OCI-LY1 (cell line): ENCODE results near the gene PSMD6.

Source experiments
- H2AFZ ChIP-seq: fragments of 200-600 bp; sonication (generic), shearing (Covaris generic); 2 replicates; pipeline ENCODE4 v1.6.0; 2014; ENCODE audit warnings: antibody characterized with exemption, mild to moderate bottlenecking, low read length
- H3F3A ChIP-seq: fragments of 200-600 bp; sonication (generic), shearing (Covaris generic); 2 replicates; pipeline ENCODE4 v1.6.0; 2014; ENCODE audit warnings: mild to moderate bottlenecking, antibody characterized with exemption, low read length, moderate library complexity; ENCODE audit not compliant: insufficient read depth
- H3K27ac ChIP-seq: fragments of 200-600 bp; sonication (generic); 2 replicates; pipeline ENCODE4 v1.5.1; 2014; ENCODE audit warnings: low read length, mixed run types, mild to moderate bottlenecking, low read depth; ENCODE audit not compliant: poor library complexity, severe bottlenecking
- H3K27me3 ChIP-seq: fragments of 200-600 bp; sonication (generic); 2 replicates; pipeline ENCODE4 v1.6.0; 2014; ENCODE audit warnings: antibody characterized with exemption, mild to moderate bottlenecking, low read length, moderate library complexity; ENCODE audit not compliant: insufficient read depth
- H3K36me3 ChIP-seq: fragments of 200-600 bp; sonication (generic); 2 replicates; pipeline ENCODE4 v1.6.1; 2014; ENCODE audit warnings: mild to moderate bottlenecking, antibody characterized with exemption, low read length, moderate library complexity, mixed read lengths; ENCODE audit not compliant: insufficient read depth
- H3K4me1 ChIP-seq: fragments of 200-600 bp; sonication (generic); 2 replicates; pipeline ENCODE4 v1.5.1; 2014; ENCODE audit warnings: mild to moderate bottlenecking, low read length, moderate library complexity; ENCODE audit not compliant: insufficient read depth, severe bottlenecking
- H3K4me2 ChIP-seq: fragments of 200-600 bp; sonication (generic), shearing (Covaris generic); 2 replicates; pipeline ENCODE4 v1.6.1; 2014; ENCODE audit warnings: low read length
- H3K4me3 ChIP-seq: fragments of 200-600 bp; sonication (generic); 2 replicates; pipeline ENCODE4 v1.5.1; 2014; ENCODE audit warnings: low read length, low read depth, mild to moderate bottlenecking, mixed read lengths; ENCODE audit not compliant: poor library complexity, severe bottlenecking
- H3K79me2 ChIP-seq: fragments of 200-600 bp; shearing (Covaris generic); 2 replicates; pipeline ENCODE4 v1.6.1; 2016; ENCODE audit warnings: mixed run types, low read length, mixed read lengths; ENCODE audit not compliant: insufficient read depth
- H3K9ac ChIP-seq: fragments of 200-600 bp; sonication (generic), shearing (Covaris generic); 2 replicates; pipeline ENCODE4 v1.6.1; 2014; ENCODE audit warnings: mild to moderate bottlenecking, low read length, mixed read lengths
- H3K9me2 ChIP-seq: fragments of 200-600 bp; sonication (generic), shearing (Covaris generic); 2 replicates; pipeline ENCODE4 v1.6.1; 2014; ENCODE audit warnings: low read depth, mild to moderate bottlenecking, low read length, mixed read lengths
- H3K9me3 ChIP-seq: fragments of 200-600 bp; shearing (Covaris generic); 2 replicates; pipeline ENCODE4 v1.6.1; 2014; ENCODE audit warnings: low read length, mixed read lengths
- H4K20me1 ChIP-seq: fragments of 200-600 bp; sonication (generic), shearing (Covaris generic); 2 replicates; pipeline ENCODE4 v1.6.0; 2016; ENCODE audit warnings: mild to moderate bottlenecking, low read length; ENCODE audit not compliant: insufficient read depth
- CTCF ChIP-seq: fragments of 200-600 bp; sonication (generic), shearing (Covaris generic); IDR thresholded peaks from 2 replicates; pipeline ENCODE4 v1.5.1; 2017; ENCODE audit warnings: mild to moderate bottlenecking, antibody characterized with exemption, low read length, moderate library complexity, mixed read lengths
- EZH2 ChIP-seq: fragments of 200-600 bp; sonication (generic), shearing (Covaris generic); IDR thresholded peaks from 2 replicates; pipeline ENCODE4 v1.8.0; 2017; ENCODE audit warnings: borderline replicate concordance, mixed run types, mild to moderate bottlenecking, antibody characterized with exemption, low read length, moderate library complexity, mixed read lengths

The PSMD6 gene

DNA sequence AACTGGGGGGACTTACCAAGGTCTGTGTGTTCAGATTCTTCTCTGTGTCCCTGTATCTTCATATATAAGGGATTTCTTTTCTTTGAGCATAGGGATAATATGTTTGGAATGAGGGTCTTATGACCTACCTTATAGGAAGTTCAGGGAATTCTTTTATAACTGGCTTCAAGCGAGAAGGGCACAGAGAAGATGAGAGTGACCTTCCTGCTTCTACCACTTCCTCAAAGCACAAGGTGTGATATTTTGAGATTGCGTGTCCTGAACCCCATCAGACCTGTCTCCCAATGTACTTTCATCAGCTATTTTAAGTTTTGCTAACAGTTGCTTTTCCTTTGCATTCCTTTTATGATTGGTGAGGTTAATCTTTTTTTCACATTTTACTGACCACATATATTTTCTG lies 3.1 kb upstream of the PSMD6 start:
- Histone ChIP-seq H3K27ac (no peak overlapping the region), H3K9me3 (no peaks in the 10 kb centered on the region), H3F3A (no peaks in the 10 kb centered on the region), H3K27me3 (no peaks in the 10 kb centered on the region), H3K4me3 (no peak overlapping the region), H3K9ac (no peak overlapping the region), H3K9me2 (no peaks in the 10 kb centered on the region), H3K79me2 (peaks cover 18% of the 10 kb centered on the region), H4K20me1 (no peaks in the 10 kb centered on the region), H3K36me3 (peaks cover 10% of the 10 kb centered on the region; the same call in 1 of the 2 replicates), H3K4me1 (peaks cover 23% of the 10 kb centered on the region), H3K4me2 (no peak overlapping the region), H2AFZ (no peak overlapping the region)
- TF ChIP-seq EZH2 (no peak), CTCF (no peak)

DNA sequence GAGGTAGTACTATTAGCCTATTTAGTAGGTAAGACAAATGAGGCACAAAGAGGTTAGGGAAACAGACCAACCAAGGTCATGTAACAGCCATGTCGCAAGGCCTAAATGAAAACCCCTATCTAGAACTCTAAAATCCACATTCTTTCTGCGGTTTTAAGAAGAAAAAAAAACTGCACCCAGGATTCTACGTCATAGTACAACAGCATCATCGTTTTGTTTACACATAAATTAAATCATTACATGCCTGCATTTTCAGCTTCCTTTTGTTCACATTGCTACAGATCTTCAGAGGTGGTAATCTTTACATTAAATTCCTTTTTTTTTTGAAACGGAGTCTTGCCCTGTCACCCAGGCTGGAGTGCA lies 548 bp upstream of the PSMD6 start:
- Histone ChIP-seq H3K36me3 (peaks cover 34% of the 10 kb centered on the region), H2AFZ (peak overlapping the region; percentile 100), H4K20me1 (no peaks in the 10 kb centered on the region), H3F3A (0 out of 2 replicates have a peak, but pooled peaks cover 2% of the 10 kb centered on the region), H3K4me1 (peaks cover 30% of the 10 kb centered on the region), H3K9ac (peak overlapping the region; percentile 86), H3K9me3 (no peaks in the 10 kb centered on the region), H3K9me2 (no peaks in the 10 kb centered on the region), H3K27me3 (no peaks in the 10 kb centered on the region), H3K4me3 (peak overlapping the region; percentile 92), H3K79me2 (peaks cover 26% of the 10 kb centered on the region), H3K27ac (no peak overlapping the region), H3K4me2 (peak overlapping the region; percentile 62)
- no peak for TF ChIP-seq CTCF
- TF ChIP-seq EZH2 = no peak

GRCh38 chr3:64022451-64023186 lies 675 bp downstream of the PSMD6 start:
- no peak overlapping the region for H2AFZ ChIP-seq
- H3K9ac ChIP-seq = peak overlapping the region; percentile 86
- H3K27me3 ChIP-seq = no peaks in the 10 kb centered on the region
- no peaks in the 10 kb centered on the region for H3K9me2 ChIP-seq
- no peaks in the 10 kb centered on the region for H4K20me1 ChIP-seq
- peaks cover 26% of the 10 kb centered on the region for H3K79me2 ChIP-seq
- H3K36me3 ChIP-seq = peaks cover 47% of the 10 kb centered on the region
- peak overlapping the region; percentile 92 for H3K4me3 ChIP-seq
- peak overlapping the region; percentile 77 for H3K4me2 ChIP-seq
- no peaks in the 10 kb centered on the region for H3K9me3 ChIP-seq
- H3K4me1 ChIP-seq = peaks cover 30% of the 10 kb centered on the region
- no peak for TF ChIP-seq EZH2
- TF ChIP-seq CTCF = no peak
- H3K27ac ChIP-seq = no peak overlapping the region
- 0 out of 2 replicates have a peak, but pooled peaks cover 2% of the 10 kb centered on the region for H3F3A ChIP-seq
